HG02970 (cell line): ENCODE measurements around the gene NOP53.
"Not testable (repeated sequence)": the region's sequence is repeated elsewhere in the genome, so short reads cannot be mapped to it uniquely, and the experiment has no call there.

Experiments used
- ATAC-seq: cut with Tn5 transposase; IDR thresholded peaks from one replicate; pipeline ENCODE4 v1.9.1; 2021; ENCODE audit warnings: mild to moderate bottlenecking, moderate library complexity, moderate number of reproducible peaks; ENCODE audit not compliant: unreplicated experiment, low FRiP score

The NOP53 gene

DNA sequence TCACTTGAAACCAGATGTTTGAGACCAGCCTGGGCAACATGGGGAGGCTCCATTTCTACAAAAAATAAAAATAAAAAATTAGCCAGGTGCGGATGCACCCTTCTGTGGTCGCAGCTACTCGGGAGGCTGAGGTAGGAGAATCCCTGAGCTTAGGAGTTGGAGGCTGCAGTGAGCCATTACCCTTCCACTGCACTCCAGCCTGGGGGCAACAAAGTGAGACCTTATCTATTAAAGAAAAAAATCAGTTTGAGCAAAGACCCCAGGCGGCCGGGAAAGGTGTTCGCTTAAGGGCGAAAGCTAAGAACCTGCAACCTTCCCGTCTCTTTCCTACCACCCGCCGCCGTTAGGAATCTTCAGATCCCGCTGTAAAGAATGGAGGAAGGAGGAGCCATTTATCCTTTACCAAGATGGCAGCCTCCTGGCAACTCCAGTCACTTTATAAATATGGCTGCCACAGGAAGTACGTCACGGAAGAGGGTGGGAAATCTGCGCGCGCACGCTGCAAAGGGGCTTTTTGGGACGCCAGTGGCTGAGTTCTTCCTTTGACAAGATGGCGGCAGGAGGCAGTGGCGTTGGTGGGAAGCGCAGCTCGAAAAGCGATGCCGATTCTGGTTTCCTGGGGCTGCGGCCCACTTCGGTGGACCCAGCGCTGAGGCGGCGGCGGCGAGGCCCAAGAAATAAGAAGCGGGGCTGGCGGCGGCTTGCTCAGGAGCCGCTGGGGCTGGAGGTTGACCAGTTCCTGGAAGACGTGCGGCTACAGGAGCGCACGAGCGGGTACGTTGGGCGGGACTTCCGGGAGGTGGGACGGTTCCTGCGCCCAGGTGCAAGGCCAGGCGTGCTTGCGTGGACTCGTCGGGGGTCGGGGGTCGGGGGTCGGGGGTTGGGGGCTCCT lies at the start of gene NOP53:
Gene NOP53 (plus strand): TSS at position 537 of the 892 bp plus-strand sequence. CDS start 14 bp downstream, at position 551.
- peak; percentile 78 for ATAC-seq

DNA sequence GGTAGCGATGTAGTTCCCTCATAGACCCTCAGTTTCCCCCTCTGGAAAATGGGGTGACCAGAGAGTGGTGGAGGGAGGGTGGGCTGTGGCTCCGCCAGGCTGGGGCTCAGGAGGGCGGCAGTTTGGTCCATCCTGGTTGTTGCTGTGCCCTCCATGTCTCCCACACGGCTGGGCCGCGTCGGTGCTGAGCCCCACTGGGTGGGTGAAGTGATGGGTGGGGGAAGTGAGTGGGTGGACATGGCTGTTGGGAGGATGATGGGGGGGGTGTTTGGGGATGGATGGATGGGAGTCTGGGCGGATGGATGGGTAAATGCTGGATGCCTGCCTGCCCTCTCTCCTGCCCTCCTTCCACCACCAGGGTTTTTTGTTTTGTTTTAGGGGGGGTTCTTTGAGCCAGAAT lies 48.7 kb upstream of the NOP53 start:
- no peak for ATAC-seq

DNA sequence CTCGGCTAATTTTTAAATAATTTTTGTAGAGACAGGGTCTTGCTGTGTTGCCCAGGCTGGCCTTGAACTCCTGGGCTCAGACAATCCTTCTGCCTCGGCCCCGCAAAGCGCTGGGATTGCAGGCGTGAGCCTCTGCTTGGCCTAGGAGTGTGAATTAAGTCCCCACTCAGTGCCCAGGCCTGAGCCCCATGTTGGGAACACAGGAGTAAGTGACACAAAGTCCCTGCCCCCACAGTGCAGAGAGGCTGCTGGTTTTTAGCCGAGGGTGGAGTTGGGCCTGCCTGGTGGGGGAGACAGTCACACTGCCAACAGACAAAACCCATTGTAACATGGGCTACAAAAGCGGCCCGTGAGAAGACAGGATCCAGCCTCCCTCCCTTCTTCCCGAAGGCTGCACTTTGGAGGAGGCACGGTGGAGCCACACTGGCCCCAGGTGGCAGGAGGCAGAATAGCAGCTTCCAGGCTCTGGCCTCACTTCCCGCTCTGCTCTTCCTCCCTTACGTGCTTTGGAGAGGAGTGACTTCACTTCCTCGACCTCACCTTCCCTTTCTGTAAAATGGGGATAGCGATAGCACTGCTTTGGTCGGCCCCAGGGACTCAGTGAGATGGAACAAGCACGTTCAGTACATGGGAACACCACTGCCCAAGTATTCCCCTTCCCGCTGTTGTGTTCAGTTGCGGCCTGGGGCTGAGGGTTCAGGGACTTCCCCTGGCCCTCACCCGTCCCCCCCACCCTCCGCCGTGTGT lies 47.3 kb upstream of the NOP53 start:
- ATAC-seq = no peak

DNA sequence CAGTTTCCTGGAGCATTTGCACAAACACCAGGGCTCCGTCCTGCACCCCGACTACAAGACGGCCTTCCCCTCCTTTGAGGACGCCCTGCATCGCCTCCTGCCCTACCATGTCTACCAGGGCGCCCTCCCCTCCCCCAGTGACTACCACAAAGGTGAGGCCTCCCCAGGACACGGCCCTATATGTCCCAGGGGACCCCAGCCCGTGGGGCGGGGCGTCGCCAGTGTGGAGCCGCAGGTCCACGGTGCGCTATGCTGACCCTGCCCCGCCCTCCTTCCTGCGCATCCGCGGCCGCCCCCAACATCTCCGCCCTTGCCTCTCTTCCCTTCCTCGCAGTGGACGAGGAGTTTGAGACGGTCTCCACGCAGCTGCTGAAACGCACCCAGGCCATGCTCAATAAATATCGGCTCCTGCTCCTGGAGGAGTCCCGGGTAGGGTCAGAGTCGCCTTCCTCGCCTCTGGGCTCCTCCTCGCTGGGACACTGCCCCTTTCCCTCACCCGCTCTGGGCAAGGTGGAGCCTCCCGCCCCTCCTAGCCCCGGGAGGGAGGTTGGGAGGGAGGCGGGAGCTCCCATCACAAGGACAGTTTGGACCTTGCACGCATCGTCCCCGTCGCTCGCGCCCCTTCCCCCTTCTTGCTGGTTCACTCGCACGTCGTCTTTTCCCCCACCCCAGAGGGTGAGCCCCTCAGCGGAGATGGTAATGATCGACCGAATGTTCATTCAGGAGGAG lies 46.6 kb upstream of the NOP53 start:
- ATAC-seq = no peak

DNA sequence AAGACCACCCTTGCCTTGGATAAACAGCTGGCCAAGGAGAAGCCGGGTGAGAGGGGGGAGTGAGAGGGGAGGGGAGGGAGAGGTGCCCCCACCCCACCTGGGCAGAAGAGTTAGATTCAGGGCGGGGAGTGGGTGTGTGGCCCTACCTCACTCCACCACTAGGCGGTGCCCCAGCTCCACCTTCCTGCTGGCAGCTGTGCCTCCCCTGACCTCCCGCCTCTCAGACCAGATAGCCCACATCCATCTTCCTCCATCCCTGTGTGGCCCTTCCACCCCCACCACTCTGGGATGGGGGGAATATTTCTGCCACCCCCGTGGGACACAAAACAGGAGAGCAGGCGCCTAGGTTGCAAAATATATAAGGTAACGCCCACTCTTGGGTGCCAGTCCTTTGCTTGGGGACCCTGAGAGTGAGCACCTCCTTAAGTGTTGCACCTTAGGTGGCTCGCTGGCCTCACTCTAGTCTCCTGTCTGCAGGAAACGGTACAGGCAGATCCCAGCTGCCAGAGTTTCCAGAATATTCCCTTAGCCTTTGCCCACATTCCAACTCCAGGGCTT lies 45.9 kb upstream of the NOP53 start:
- ATAC-seq = no peak

DNA sequence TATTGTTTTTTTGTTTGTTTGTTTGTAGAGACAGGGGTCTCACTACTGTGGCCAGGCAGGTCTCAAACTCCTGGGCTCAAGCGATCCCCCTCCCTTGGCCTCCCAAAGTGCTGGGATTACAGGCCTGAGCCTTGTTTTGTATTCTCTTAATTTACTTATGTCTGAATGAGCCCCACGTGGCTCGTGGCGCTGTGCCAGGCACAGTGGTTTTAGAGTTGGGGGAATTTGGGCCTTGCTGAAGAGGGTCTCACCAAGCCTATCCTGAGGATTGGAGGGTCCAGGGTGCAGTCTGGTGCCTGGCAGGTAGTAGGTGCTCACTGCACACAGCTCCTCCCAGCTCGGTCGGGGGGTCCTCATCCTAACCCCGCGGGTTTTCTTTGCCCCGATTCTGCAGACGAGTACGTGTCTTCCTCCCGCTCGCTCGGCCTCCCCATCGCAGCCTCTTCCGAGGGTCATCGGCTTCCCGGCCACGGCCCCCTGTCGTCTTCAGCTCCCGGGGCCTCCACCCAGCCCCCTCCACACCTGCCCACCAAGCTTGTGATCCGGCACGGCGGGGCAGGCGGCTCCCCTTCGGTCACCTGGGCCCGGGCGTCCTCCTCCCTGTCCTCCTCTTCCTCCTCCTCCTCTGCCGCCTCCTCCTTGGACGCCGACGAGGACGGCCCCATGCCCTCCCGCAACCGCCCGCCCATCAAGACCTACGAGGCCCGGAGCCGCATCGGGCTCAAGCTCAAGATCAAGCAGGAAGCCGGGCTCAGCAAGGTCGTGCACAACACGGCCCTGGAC lies 44.2 kb upstream of the NOP53 start:
- no peak for ATAC-seq

DNA sequence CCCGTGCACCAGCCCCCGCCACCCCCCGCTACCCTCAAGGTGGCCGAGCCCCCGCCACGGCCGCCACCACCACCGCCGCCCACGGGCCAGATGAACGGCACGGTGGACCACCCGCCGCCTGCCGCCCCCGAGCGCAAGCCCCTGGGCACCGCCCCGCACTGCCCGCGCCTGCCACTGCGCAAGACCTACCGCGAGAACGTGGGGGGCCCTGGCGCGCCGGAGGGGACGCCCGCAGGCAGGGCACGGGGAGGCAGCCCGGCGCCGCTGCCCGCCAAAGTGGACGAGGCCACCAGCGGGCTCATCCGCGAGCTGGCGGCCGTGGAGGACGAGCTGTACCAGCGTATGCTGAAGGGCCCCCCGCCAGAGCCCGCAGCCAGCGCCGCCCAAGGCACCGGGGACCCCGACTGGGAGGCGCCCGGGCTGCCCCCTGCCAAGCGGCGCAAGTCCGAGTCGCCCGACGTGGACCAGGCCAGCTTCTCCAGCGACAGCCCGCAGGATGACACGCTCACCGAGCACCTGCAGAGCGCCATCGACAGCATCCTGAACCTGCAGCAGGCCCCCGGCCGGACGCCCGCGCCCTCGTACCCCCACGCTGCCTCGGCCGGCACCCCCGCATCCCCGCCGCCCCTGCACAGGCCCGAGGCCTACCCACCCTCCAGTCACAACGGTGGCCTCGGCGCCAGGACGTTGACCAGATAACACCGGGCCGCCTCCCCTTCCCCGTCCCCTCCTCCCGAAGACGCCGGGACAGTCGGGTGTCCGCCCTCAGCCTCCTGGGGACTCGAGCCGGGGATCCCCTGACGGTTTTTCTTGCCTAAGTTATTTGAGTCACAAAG lies 43.4 kb upstream of the NOP53 start:
- no peak for ATAC-seq

DNA sequence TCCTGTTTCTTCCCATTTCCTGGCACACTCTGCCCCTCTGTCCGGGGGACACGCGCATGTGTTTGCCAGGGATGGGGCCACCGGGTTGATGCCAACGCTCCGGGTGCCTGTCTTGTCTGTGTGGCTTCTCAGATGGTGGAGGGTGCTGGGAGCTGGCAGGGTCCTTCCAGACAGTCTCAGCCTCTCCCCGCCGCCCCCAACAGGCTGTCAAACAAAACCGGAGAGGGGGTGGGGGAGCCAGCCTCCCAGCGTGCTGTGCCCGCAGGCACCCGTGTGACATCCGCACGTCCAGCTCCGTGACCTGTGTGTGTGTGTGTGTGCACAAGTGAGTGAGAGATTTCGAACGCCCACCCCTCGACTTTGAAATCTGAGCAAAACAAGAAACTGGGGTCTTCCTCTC lies 42.7 kb upstream of the NOP53 start:
- ATAC-seq = no peak

DNA sequence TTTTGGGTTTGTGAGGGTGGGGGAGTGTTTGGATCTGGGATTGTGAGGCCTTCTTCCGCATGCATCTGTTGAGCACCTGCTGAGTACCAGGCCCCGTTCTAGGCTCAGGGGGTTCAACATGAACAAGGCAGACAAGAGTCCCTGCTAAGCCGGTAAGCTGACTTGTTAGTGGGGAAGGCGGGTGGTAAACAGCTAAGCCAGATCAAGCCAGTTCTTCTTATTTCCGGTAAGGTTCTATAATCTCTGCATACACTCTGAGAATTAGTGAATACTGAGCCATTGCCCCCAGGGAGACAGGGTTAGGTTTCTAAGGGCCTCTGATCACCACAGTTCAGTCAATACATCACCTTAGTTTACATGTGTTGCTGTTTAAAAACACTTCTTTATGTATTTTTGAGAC lies 42.0 kb upstream of the NOP53 start:
- no peak for ATAC-seq

DNA sequence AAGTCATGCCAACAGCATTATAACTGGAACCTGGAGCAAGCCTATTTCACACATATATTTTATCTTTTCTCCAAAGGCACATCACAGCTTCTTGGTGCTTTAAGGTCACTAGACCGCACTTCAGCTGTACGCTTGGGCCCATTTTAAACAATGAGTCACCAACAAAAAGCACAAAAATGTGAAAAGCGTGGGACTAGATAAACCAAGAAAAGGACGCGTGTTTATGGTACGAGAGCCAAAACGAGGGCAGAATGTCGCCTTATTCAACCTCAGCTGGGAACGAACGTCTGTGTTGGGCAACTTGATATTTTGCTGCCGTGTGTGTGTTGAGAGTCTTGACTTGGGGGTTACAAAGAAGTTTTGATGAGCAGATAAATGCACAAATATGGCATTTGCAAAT lies 41.3 kb upstream of the NOP53 start:
- ATAC-seq = no peak

DNA sequence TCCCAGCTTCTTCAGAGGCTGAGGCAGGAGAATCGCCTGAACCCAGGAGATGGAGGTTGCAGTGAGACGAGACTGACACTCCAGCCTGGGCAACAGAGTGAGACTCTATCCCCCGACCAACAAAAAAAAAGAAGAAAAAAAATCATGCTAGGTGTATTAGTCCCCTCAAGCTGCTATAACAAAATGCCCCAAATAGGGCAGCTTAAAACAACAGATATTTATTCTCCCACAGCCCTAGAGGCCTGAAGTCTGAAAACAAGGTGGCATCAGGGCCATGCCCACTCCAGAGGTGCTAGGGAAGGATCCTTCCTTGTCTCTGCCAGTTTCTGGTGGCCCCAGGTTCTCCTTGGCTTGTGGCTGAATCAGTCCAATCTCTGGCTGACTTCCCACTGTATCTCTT lies 40.7 kb upstream of the NOP53 start:
- ATAC-seq = no peak

DNA sequence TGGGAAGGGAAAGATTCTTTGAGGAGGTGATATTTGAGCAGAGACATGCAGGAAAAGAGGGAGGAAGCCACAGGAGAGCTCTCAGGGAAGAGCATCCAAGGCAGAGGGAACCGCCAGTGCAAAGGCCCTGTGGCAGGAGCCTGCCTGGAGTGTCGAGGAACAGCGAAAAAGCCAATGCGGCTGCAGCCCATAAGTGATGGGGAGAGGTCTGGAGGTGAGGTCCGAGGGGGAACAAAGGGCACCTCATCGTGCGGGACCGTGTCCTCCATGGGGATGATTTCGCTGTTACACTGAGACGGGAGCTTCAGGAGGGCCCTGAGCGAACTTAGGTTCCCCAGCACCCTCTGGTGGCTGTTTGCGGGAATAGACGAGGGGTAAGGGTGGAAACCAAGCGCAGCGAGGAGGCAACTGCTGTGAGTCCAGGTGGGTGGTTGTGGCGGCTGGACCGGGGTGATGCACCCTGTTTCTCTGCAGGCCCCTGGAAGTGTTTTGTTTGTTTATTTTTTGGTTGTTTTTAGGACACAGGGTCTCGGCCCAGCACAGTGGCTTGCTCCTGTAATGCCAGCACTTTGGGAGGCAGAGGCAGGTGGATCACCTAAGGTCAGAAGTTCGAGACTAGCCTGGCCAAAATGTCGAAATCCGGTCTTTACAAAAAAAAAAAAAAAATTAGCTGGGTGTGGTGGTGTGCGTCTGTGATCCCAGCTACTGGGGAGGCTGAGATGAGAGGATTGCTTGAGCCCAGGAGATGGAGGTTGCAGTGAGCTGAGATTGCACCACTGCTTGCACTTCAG lies 38.0 kb upstream of the NOP53 start:
- no peak for ATAC-seq

DNA sequence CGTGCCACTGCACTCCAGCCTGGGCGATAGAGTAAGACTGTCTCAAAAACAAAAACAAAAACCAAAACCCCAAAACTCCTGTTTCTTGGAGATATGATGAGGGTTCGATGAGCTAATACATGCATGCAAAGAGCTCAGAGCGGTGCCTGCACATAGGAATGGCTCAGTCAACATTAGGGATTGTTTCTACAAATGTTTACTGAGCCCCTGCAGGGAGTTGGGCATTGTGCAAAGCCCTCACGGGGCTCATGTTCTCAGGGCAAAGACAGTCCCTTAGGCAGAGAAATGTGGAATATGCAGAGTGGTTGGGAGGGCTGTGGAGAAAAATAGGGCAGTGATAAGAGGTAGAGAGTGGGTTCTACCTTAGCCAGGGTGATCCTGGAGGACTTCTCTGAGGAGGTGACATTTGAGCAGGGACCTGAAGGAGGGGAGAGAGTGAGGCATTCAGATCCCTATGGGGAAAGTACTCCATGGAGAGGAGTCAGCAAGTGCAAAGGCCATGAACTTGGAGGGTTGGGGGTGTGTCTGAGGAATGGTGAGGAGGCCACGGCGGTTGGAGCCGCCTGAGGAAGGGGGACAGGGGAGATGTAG lies 33.6 kb upstream of the NOP53 start:
- ATAC-seq = no peak

DNA sequence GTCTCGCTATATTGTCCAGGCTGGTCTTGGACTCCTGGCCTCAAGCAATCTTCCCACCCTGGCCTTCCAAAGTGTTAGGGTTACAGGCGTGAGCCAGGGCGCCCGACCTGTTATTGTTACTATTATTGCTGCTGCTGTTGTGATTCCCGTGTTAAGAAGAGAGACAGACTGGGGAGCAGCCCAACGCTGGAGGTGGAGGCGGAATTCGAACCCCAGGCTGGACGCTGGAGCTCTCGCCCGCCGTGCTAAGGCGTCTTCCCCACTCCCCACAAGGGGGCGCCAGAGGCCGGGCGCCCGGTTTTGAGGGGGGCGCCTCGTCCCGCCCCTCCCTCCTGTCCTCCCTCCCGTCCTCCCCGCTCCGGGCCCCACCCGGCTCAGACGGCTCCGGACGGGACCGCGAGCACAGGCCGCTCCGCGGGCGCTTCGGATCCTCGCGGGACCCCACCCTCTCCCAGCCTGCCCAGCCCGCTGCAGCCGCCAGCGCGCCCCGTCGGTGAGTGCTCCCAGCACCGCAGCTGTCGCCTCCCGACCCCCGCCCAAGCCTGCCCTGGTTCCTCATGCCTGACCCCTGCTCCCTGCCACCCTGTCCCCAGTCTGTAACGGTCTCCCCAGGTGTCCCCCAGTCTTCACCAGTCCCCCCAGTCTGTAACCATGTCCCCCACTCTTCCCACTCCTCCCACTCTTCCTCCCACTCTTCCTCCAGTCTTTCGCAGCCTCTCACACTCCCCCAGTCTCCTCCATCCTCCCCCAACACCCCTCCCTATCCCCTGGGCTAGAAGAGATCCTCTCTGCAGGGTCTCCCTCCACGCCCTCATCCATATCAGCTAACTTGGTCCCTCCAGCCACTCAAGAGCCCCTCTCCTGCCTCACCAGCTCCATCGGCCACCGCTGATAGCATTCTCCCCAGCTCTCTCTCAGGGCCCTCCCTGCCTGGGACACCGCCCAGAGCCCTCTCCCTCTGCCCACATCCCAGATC lies 32.0 kb upstream of the NOP53 start, which contains the start of gene EHD2:
Gene EHD2 (plus strand): TSS at position 377 of the 976 bp plus-strand sequence. CDS start 3,191 bp downstream, outside the sequence.
- no peak for ATAC-seq

DNA sequence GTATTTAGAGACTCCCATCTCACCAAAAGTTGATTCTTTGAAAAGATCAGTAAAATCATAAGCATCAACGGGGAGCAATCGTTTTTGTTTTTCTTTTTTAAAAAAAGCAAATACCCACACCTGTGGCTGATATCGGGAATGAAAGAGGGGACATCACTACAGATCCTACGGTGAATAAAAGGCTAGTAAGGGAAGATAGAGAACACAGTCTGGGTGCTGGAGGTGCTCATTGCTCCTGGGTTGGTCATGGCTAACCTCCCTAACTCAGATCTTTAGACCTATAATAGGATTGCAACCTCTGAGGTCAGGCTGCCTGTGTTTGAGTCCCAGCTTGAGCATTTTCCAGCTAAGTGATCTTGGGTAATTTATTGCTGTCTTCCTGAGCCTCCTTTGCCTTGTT lies 31.0 kb upstream of the NOP53 start:
- no peak for ATAC-seq

DNA sequence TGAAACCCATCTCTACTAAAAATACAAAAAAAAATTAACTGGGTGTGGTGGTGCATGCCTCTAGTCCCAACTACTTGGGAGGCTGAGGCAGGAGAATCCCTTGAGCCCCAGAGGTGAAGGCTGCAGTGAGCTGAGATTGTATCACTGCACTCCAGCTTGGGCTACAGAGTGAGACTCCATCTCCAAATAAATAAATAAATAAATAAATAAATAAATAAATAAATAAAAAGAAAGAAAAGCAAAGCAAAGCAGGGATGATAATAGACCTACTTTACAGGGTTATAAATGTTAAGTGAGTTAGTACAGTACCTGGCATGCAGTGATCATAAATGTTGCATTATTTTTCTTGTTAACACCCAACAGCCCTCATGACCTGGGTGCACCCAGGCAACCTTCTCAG lies 30.5 kb upstream of the NOP53 start:
- not testable (repeated sequence) for ATAC-seq
